Epidermal melanocyte (primary cell): ENCODE results near the gene PTGR3.

ENCODE experiments used
- DNase-seq: peaks from one replicate; pipeline ENCODE4 v3.0.0; 2011; ENCODE audit warnings: low spot score; ENCODE audit not compliant: insufficient read length

Gene PTGR3

DNA sequence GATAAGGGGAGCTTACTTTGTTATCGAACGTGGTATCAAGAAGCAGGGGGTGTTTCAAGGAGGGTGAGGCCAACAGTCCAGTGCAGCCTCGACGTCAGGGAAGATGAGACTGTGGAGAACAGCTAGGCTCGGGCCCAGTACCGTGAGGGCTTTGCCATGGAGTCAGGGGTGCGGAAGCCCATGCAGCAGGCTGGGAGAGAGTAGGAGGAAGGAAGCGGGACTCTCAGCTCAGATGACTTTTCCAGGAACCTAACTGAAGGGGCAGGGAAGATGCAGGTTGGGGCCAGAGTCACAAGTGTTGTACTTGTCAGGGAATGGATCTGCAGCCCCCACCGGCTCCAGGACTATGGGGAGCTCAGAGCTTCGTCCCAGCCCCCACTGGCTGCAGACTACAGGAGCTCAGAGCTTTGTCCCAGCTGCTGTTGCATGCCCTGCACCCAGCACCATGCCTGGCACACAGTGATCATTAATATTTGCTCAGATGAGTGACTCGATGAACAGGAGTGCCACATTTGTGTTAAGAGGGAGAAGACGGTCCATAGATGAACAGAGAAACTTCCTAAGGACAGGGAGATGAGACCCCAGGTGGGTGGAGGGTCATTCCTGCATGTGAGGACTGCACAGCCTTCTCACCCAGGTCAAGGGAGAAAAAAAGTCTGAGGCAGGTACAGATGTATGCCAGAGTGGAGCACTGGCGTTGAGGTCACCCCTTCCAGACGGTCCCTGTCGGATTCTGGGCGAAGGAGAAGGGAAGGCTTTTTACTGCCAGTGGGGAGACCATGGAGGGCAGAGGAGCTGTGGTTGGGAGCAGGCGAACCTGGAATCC is 36.4 kb downstream of the PTGR3 start:
- DNase-seq: no peak

DNA sequence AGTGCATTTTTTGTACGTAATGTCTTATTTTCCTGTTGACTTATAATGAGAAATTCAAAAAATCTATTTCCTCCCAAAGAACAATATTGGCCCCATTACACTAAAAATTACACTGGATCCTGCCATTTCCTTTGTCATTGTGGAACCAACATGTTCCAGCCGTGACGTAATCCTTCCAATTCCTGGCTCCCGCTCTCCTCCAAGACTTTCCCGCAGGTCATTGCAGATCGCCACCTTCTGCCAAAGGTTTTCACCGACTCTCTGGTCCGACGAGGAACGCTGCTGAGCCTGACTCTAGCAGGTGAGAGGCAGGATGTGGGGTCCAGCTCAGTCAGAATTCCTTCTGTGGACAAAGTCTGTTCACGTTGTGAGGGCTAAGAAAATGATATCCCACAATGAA is 38.0 kb downstream of the PTGR3 start:
- DNase-seq: no peak

DNA sequence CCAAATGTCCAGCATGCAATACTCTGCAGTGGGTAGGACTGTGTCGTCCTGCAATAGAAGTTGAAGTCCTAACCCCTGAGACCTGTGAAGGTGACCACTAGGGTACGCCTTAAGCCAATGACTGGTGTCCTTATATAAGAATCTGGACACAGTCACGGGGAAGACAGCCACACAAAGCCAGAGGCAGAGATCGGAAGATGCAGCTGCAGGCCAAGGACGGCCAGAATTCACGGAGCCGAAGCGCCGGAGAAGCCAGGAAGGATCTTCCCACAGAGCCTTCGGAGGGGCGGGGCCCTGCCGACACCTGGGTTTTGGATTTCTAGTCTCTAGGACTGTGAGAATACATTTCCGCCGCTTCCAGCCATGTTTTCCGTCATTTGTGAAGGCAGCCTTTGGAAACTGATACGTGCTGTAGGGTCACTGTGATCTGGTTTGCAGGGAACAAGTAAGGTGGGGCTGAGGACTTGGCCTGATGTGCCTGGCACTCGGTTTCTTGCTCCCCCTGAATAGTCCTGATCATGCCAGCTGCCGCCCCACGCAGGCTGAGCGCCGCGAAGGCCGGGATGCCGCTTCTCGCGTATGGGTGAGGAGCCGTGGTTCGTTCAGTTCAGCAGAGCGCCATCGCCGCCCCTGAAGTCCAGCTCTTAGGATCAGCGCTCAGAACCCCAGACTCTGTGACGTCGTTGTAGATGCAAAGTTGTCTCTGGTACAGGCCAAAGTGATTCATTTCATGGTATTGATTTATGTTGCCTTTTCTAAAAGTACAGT is 38.7 kb downstream of the PTGR3 start:
- no peak for DNase-seq

DNA sequence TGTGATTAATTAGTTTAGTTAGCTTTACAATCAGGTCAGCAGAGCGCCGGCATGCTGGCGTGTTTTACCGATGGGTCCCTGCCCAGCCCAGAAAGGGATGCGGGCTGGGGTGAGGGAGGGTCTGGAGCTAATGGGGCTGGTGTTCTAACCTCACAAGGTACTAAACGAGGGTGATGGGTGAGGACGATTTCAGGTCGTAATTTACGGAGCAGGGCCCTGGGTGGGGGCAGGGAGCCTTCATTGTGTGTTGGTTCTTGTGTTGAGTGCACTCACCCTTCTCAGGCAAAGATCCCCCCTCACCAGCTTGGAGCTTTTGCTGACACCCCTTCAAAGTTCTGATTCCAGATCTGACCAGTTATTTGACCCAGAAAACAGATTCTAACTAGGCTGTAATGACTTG is 39.5 kb downstream of the PTGR3 start:
- no peak for DNase-seq

DNA sequence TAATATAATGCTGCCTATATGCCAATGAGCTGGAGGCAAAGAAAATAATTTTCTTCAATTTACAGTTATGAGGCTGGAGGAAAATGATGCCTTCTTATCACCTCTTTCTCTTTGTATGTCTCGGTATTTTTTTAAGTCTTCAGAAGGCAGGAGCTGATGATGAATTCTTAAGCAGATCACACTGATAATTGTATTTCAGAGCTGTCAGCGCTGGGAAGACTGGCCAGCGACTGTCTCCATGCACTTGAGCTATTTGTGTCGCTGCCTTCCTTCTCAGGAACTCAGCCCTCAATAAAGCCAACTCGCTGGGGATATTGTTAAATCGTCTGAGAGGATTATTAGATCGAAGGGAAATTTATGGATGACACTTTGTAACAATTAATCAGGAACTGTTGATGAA is 40.3 kb downstream of the PTGR3 start:
- DNase-seq: no peak

DNA sequence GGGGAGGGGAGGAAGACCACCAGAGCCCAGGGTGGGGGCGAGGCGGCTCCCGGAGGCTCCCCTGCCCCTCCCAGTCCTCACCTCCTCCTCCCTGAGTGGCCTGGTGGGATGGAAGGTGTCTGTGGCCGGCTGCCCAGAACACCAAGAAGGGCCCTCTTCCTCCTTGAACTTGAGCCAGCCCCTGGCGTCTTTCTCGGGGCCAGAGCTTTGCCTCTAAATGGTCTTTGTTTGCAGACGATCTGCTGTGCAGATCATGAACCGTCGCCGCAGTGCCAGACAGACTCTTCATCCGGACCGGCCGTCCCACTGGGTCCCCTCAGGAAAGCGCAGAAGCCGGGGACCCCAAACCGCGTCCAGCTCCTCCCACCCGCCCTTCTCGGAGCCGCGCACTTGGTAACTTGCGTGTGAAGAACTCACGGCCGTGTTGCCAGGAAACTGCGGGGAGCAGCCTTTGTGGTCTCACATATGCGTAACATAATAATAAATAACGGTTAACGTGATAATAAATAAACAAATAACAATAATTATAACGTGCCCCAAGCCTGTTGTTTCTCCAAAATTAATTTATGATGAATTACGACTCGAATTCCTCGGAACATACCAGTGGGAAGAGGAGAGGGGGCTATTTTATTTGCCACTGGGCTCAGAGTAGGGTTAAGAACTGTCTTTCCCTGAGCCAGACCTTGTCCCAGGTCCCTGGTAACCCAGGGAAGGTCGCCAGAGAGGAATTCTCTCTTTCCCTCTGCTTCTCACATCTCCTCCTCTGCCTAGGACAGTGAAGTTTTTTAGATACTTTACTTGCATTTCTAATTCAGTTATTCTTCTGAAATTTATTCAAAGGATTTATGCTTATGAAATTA is 41.0 kb downstream of the PTGR3 start:
- DNase-seq: no peak

DNA sequence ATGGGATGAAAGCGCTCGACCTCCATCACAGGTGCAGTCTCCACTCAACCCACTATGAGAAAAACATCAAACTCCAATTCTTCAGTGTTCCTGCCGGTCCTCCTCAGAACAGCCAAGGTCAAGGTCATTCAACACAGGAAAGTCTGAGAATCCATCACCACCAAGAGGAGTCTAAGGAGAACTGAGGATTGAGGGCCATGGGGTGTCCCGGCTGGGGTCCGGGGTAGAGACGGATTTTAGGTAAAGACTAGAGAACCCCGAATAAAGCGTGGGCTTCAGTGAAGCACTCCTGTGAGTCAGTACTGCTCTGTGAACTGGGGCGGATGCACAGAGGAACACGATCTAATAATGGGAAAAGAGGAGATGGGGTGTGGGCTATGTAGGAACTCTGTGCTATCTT is 41.8 kb downstream of the PTGR3 start:
- DNase-seq: no peak

DNA sequence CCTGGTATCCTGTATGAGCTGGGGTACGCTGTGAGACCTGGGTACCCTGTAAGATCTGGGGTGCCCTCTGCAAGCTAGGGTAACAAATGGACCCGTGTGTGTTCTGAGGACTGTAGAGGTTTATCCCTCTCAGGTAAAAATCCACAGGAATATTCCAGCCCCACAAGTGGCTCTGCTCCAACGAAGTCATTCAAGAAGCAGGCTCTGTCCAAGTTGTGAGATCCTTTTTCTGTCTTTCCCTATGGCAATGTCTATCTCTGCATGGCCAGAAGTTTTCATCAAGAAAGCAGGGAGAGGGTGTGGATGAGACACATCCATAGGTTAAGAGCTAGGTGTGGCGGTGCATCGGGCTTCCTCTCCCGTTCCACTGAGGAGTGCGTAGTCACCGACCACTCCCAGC is 43.0 kb downstream of the PTGR3 start:
- no peak for DNase-seq

DNA sequence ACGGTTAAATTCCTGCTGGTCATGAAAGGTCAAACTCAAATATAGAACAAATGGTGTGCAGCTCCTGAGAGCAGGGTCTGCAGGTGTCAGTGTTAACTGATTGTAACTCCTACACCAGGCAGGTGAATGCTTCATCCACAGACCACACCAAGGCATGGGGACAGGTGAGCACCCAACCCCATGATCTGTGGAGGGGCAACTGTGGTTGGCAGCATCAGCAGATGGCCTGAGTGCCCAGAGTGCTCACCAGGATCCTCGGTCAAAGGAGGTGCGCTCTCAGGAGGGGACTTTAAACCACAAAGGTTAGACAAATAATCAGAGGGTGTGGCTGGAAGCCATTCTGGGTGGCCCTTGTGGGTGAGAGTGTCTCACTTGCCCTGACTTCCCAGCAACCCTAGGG is 44.5 kb downstream of the PTGR3 start:
- no peak for DNase-seq

DNA sequence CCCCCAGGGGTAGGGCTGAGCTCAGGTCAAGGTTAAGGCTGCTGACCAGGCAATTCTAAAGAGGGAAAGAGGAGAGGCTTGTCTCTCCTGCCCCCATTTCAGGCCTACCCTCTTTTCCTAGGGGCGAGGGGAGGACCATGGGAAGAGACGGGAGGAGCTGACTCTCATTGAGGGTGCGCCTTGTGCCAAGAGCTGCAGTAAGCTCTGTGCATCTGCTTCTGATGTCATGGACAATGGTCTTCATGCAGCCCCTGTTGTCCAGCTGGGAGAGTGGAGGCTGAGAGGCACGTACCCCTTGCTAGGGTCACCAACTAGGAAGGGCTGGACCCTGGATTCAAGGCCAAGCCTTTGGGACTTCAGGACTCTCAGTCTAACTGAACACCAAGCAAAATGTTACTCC is 45.2 kb downstream of the PTGR3 start:
- DNase-seq: no peak

DNA sequence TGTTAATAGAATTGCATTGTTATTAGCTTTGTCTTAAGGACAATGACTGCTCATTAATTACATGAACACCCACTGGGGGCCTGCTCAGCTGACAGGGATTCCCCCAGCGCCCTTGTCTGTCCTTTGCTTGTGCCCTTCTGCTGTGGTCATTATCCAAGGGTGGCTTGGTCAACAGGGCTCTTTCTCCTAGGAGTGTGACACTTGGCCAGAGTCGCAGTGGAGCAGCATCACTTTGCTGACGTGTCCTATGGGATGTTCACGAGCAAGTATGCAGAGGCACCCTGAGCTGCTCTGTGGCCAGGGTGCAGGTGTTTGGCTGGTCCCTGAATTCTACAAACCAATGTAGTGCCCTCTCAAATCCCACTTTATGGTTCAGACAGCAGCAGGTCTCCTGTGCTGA is 46.0 kb downstream of the PTGR3 start:
- DNase-seq: no peak

DNA sequence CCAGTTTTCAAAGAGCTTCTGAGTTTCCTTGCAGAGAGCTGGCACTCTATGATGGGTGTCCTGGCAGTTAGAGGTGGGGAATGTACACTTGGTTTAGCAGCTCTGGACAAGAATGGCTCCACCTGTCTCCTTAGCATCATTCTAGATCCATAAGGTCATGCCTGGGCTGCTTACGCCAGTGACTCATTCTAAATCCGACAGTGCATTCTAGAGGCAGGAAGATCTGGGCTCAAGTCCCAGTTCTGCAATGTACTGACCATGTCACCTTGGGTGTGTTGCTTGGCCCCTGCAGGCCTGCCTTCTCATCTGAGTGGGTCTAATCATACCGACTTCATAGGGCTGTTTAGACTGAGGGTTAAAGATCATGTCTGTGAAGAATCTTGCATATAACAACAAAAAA is 46.5 kb downstream of the PTGR3 start:
- no peak for DNase-seq

DNA sequence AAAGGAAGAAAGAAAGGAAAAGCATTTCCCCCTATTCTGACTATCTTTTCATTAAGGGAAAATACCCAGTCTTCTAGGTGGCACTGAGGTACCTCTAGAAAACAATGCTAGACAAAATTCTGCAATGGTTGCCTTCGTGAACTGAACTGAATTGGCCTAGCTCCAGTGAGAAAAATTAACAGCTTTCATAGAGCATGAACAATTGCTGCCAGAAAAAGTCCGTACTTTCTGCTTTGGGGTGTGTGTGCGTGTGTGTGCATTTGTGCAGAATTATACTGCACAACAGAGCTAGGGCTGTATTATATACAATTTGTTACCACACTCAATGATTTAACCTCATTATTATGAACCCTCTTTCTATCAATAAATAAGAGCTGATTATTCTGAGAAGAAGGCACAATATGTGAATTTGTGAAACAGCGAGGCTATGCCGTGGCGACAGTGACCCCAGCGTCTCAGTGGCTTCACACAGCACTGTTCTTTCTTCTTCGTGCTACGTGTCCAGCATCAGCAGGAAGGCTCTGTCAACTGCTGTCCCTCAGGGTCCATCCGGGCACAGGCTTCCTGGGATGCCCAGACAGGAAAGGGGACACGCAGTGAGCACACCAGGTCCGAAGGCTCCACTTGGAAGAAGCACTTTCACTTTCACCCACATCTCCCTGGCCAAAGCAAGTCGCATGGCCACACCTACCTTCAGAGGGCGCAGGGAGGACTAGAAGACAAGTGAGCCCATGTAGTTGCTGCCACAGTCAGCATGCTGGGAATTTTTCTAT is 47.5 kb downstream of the PTGR3 start:
- no peak for DNase-seq

DNA sequence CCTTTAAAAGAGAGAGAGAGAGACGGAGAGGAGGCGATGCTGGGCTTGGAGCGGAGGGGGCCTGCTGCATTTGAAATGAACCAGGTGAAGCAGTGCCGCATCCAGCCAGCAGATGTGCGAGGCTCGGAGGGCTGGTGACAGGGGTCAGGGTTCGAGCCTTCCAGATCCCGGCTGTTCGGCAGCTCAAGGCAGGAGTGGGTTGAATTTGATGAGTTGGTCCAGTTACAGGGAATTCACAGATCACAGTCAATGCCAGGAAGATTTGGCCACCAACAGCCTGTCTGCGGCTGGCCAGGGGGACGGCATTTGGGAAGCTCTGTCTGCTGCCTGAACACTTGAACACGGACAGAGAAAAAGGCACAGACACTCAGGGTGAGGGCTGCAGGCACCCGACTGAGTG is 48.6 kb downstream of the PTGR3 start:
- DNase-seq: no peak

DNA sequence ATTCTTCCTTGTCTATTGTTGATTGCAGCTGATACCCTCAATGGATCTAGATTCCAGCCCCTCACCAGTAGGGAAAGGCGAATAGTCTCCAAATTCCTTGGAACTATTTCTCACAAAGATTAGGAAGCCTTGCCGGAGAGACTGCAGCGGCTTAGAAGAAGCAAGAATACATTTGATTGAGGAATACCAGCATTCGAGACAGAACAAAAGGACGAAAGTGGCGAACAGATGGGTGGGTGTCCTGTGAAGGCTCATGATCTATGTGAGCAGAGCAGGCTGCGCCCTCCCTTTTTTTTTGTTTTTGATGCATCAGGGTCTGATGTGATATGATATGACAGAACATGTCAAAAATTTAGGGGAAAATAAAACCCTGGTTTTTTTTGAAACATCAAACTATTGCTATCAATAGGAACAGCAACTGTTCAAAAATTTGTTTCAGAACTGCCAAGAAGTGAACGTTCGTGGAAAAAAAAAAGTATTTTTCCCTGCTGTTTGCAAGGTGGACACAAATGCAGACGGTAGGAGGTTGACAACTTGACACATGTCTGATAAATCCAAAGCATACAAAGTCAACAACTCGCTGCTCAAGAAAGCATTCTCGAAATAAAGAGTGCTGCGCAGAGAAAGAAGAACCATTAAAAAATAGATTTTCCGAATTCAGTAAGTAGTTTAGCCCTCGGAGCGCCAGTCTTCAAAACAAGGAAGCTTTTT is 49.1 kb downstream of the PTGR3 start:
- no peak for DNase-seq

DNA sequence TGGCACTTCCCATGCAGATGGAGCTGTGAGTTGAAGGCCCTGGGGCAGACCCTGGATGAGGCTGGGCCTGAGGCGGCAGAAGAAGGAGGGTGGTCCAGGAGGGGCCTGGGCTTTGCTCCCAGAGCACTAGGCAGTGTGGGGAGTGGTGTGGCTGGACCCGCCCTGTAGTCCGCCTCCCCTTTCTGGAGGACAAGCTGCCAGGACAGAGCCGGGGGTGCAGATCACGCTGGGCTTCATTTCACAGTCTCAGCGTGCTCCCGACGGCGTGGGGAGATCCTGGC is 49.8 kb downstream of the PTGR3 start:
- no peak for DNase-seq
